ENCODE data around the gene SUN3. TPM values are rescaled to one million over a fixed set of nuclear protein-coding genes. Genes with fewer than 3 reads are reported as not detected.

SUN3 gene
- total and polyA plus RNA-seq, 9 of the 15 experiments (the other 6 are each of a cell fraction or from before 2014, with no cell fraction given): 0.04 to 0.06 TPM; not detected in 7

DNA sequence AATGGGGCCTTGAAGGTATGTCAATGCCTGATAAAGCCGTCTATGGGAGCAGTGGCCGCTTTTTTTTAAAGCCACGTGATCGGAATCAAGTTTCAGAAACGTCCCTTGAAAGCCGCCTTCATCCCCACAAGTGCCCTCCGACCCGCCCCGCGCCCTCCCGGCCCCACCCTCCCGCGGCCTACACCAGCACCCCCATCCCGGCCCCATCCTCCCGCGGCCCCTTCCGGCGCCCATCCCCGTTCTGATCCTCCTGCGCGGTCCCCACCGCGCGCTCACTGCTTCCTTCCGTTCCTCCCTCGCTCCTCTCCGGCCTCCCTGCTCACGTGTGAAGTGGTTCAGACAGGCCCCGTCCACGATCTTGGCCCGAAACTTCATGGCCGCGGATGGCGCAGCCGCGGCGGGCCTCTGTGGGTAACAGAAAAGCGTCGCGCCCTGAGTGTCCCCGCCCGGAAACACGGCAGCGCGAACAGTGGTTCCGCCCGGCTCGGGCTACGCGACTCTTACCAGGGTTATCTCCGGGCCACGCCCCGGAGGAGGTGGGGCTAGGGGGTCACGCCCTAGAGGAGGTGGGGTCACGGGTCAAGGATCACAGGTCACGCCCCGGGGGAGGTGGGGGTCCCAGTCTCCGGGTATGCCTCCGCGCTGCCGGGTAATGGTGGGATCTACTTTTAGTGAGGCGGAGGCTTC, 49.6 kb downstream of the SUN3 start, which contains the start of gene HUS1 (continued):
- TF ChIP-seq TCFL5 (CRISPR knock-in tag; conservative IDR thresholded peaks at IDR 0.05): no peak
- TF ChIP-seq KLF10 (CRISPR knock-in tag; IDR thresholded peaks at IDR 0.05): no peak
- no peak for TF ChIP-seq ADNP (tag; IDR thresholded peaks at IDR 0.05)
- TF ChIP-seq CREB1 (IDR thresholded peaks at IDR 0.05): peak; percentile 81
- TF ChIP-seq CREB1 (CRISPR knock-in tag; IDR thresholded peaks at IDR 0.05): peak; percentile 78
- TF ChIP-seq L3MBTL2 (IDR thresholded peaks at IDR 0.05): peak; percentile 57; the same call in 1 of the 2 replicates
- TF ChIP-seq CHD1 (IDR thresholded peaks at IDR 0.05; ENCODE audit: low read length): no peak
- TF ChIP-seq, protein P1, sequence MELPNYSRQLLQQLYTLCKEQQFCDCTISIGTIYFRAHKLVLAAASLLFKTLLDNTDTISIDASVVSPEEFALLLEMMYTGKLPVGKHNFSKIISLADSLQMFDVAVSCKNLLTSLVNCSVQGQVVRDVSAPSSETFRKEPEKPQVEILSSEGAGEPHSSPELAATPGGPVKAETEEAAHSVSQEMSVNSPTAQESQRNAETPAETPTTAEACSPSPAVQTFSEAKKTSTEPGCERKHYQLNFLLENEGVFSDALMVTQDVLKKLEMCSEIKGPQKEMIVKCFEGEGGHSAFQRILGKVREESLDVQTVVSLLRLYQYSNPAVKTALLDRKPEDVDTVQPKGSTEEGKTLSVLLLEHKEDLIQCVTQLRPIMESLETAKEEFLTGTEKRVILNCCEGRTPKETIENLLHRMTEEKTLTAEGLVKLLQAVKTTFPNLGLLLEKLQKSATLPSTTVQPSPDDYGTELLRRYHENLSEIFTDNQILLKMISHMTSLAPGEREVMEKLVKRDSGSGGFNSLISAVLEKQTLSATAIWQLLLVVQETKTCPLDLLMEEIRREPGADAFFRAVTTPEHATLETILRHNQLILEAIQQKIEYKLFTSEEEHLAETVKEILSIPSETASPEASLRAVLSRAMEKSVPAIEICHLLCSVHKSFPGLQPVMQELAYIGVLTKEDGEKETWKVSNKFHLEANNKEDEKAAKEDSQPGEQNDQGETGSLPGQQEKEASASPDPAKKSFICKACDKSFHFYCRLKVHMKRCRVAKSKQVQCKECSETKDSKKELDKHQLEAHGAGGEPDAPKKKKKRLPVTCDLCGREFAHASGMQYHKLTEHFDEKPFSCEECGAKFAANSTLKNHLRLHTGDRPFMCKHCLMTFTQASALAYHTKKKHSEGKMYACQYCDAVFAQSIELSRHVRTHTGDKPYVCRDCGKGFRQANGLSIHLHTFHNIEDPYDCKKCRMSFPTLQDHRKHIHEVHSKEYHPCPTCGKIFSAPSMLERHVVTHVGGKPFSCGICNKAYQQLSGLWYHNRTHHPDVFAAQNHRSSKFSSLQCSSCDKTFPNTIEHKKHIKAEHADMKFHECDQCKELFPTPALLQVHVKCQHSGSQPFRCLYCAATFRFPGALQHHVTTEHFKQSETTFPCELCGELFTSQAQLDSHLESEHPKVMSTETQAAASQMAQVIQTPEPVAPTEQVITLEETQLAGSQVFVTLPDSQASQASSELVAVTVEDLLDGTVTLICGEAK (IDR thresholded peaks at IDR 0.05): peak; percentile 97
- TF ChIP-seq, protein P1 (CRISPR knock-in tag; IDR thresholded peaks at IDR 0.05): no peak
- TF ChIP-seq AFF4 (CRISPR knock-in tag; IDR thresholded peaks at IDR 0.05): 0 out of 2 replicates have a peak, but pooled peaks have one; percentile 30
- TF ChIP-seq GTF2A2 (tag; IDR thresholded peaks at IDR 0.05): peak; percentile 69; the same call in 1 of the 2 replicates
- TF ChIP-seq ESRRA (IDR thresholded peaks at IDR 0.05; ENCODE audit: borderline replicate concordance, low read depth): peak; percentile 96
- TF ChIP-seq HDAC1 (IDR thresholded peaks at IDR 0.05): peak in 1 of 2 experiments; percentile 83; a peak in 2 of 4 replicates
- TF ChIP-seq SMAD4 (CRISPR knock-in tag; conservative IDR thresholded peaks at IDR 0.05): peak; percentile 61
- peak; percentile 89 for TF ChIP-seq ZZZ3 (IDR thresholded peaks at IDR 0.05)
- TF ChIP-seq ETV1 (tag; conservative IDR thresholded peaks at IDR 0.05; ENCODE audit: low read depth): peak; percentile 90
